ENCODE measurements around the gene POP5.

GRCh38 chr12:120614848-120615247, 33.6 kb upstream of the POP5 start:
- TF ChIP-seq CTCF (conservative IDR thresholded peaks at IDR 0.05; ENCODE audit: low read depth, low read length) (no peak), EZH2 (IDR thresholded peaks at IDR 0.05; ENCODE audit: borderline replicate concordance, low read depth, low read length, poor library complexity, severe bottlenecking) (no peak)
